ENCODE measurements around the gene LAMA1.

Gene LAMA1

GRCh38 chr18:6921571-6921970, 196.0 kb downstream of the LAMA1 start:
- no peak for TF ChIP-seq GATA3 (IDR thresholded peaks at IDR 0.05; ENCODE audit: low read depth, low read length)
- no peak for TF ChIP-seq GATA2 (IDR thresholded peaks at IDR 0.05; ENCODE audit: low read depth, low read length)

GRCh38 chr18:6920099-6920955, 197.3 kb downstream of the LAMA1 start:
- TF ChIP-seq GATA2 (IDR thresholded peaks at IDR 0.05; ENCODE audit: low read depth, low read length) (no peak), GATA3 (IDR thresholded peaks at IDR 0.05; ENCODE audit: low read depth, low read length) (no peak)

- TF ChIP-seq GATA2 (IDR thresholded peaks at IDR 0.05; ENCODE audit: low read depth, low read length) = no peak
- TF ChIP-seq GATA3 (IDR thresholded peaks at IDR 0.05; ENCODE audit: low read depth, low read length) = no peak
Observed at GRCh38 chr18:6917072-6917471, 200.5 kb downstream of the LAMA1 start.

GRCh38 chr18:6901286-6901926, 216.2 kb downstream of the LAMA1 start:
- TF ChIP-seq GATA3 (IDR thresholded peaks at IDR 0.05; ENCODE audit: low read depth, low read length) (no peak), GATA2 (IDR thresholded peaks at IDR 0.05; ENCODE audit: low read depth, low read length) (no peak)

- TF ChIP-seq GATA2 (IDR thresholded peaks at IDR 0.05; ENCODE audit: low read depth, low read length) (no peak), GATA3 (IDR thresholded peaks at IDR 0.05; ENCODE audit: low read depth, low read length) (no peak)
Observed at GRCh38 chr18:6891788-6892187, 225.8 kb downstream of the LAMA1 start.

All from SH-SY5Y (cell line).